GM19239 (cell line): ENCODE data around the gene VPS26C.

Experiments used
- DNase-seq: peaks from one replicate; pipeline ENCODE4 v3.0.0; 2011; ENCODE audit warnings: low spot score; ENCODE audit not compliant: insufficient read length
- FAIRE-seq: peaks from 2 replicates; lab custom pipeline; 2011; peaks lifted over from hg19 to GRCh38; lab: Jason Lieb, UNC

VPS26C gene

GRCh38 chr21:37266515-37267221 is 466 bp downstream of the VPS26C start:
- DNase-seq (no peak), FAIRE-seq (peak; percentile 71)

GRCh38 chr21:37264808-37265207 is 2.3 kb downstream of the VPS26C start:
- FAIRE-seq (no peak), DNase-seq (no peak)

GRCh38 chr21:37263827-37264600 is 3.1 kb downstream of the VPS26C start:
- FAIRE-seq (no peak), DNase-seq (no peak)

- DNase-seq: no peak
- FAIRE-seq: no peak
These were observed 7.7 kb downstream of the VPS26C start for GRCh38 chr21:37259426-37259825.

- peak; percentile 99 for FAIRE-seq
These were observed 8.9 kb downstream of the VPS26C start for GRCh38 chr21:37257967-37258877.

GRCh38 chr21:37257511-37257966 is 9.6 kb downstream of the VPS26C start:
- no peak for FAIRE-seq
- no peak for DNase-seq

More at GRCh38 chr21:37257967-37258877, 8.9 kb downstream of the VPS26C start:
- peak; percentile 47 for DNase-seq

- DNase-seq (no peak), FAIRE-seq (no peak)
These were observed 13.1 kb downstream of the VPS26C start for GRCh38 chr21:37253991-37254390.

GRCh38 chr21:37251294-37251634 is 15.9 kb downstream of the VPS26C start:
- DNase-seq (no peak), FAIRE-seq (no peak)

GRCh38 chr21:37249112-37249904 is 17.8 kb downstream of the VPS26C start:
- FAIRE-seq: peak; percentile 37
- DNase-seq: no peak

GRCh38 chr21:37248298-37248697 is 18.8 kb downstream of the VPS26C start:
- DNase-seq (no peak), FAIRE-seq (no peak)

GRCh38 chr21:37245151-37245550 is 22.0 kb downstream of the VPS26C start:
- DNase-seq (no peak), FAIRE-seq (no peak)

- FAIRE-seq: no peak
- no peak for DNase-seq
These were observed 22.5 kb downstream of the VPS26C start for GRCh38 chr21:37244501-37245095.

GRCh38 chr21:37243961-37244360 is 23.2 kb downstream of the VPS26C start:
- FAIRE-seq (no peak), DNase-seq (no peak)

GRCh38 chr21:37241426-37241825 is 25.7 kb downstream of the VPS26C start:
- FAIRE-seq (no peak), DNase-seq (no peak)

GRCh38 chr21:37240978-37241377 is 26.2 kb downstream of the VPS26C start:
- FAIRE-seq: no peak

GRCh38 chr21:37237764-37238163 is 29.4 kb downstream of the VPS26C start:
- DNase-seq (no peak), FAIRE-seq (no peak)

More at GRCh38 chr21:37240978-37241377, 26.2 kb downstream of the VPS26C start:
- no peak for DNase-seq

GRCh38 chr21:37237346-37237745 is 29.8 kb downstream of the VPS26C start:
- DNase-seq (no peak), FAIRE-seq (no peak)

GRCh38 chr21:37233551-37234146 is 33.5 kb downstream of the VPS26C start:
- FAIRE-seq (no peak), DNase-seq (no peak)
